Panc1 (cell line): Measurements from ENCODE around the gene SPATA20.

ENCODE experiments used
- CTCF ChIP-seq: fragments of 450-650 bp; IDR thresholded peaks from 2 replicates; pipeline ENCODE4 v1.5.1; 2017; ENCODE audit warnings: mild to moderate bottlenecking
- POLR2AphosphoS5 ChIP-seq: IDR thresholded peaks from 2 replicates; pipeline ENCODE4 v1.6.1; 2012; ENCODE audit warnings: mild to moderate bottlenecking, low read depth, low read length, moderate library complexity
- REST ChIP-seq, 2 experiments: IDR thresholded peaks; 2 replicates each; pipeline ENCODE4 v1.6.1; 2011 to 2012; ENCODE audit warnings: low read depth in 2 of 2, control low read depth in 1 of 2, low read length in 1 of 2, mild to moderate bottlenecking in 1 of 2, moderate library complexity in 1 of 2; ENCODE audit not compliant: insufficient read depth in 1 of 2
- SIN3A ChIP-seq: IDR thresholded peaks from 2 replicates; pipeline ENCODE4 v1.6.1; 2012; ENCODE audit warnings: low read depth, mild to moderate bottlenecking, low read length, moderate library complexity, borderline replicate concordance; ENCODE audit not compliant: insufficient read depth

GRCh38 chr17:50502301-50502990 is 44.5 kb upstream of the SPATA20 start:
- TF ChIP-seq CTCF (no peak), SIN3A (no peak), POLR2AphosphoS5 (no peak), REST (IDR thresholded peaks at IDR 0.05; ENCODE audit: insufficient read depth in 1 of 2, low read depth in 2 of 2, low read length in 1 of 2) (no peak)
